Mesothelial cell of epicardium (in vitro differentiated cells): ENCODE data around the gene ZNF652. TPM values are rescaled to one million over a fixed set of nuclear protein-coding genes. Genes with fewer than 3 reads are reported as not detected.
"Not testable (repeated sequence)": the region's sequence is repeated elsewhere in the genome, so short reads cannot be mapped to it uniquely, and the experiment has no call there.

Experiments used
- DNase-seq, 2 experiments: peaks; one replicate each; pipeline ENCODE4 v3.0.0; 2021; ENCODE audit warnings: low spot score in 2 of 2; ENCODE audit not compliant: unreplicated experiment in 2 of 2
- H3K27ac Mint-ChIP-seq: 2 replicates; pipeline ENCODE4 v1.8.0; 2021; ENCODE audit warnings: mixed read lengths
- H3K27me3 Mint-ChIP-seq: 2 replicates; pipeline ENCODE4 v1.8.0; 2021; ENCODE audit warnings: low read depth, mixed read lengths
- H3K36me3 Mint-ChIP-seq: 2 replicates; pipeline ENCODE4 v1.8.0; 2021; ENCODE audit warnings: mixed read lengths
- H3K4me1 Mint-ChIP-seq: 2 replicates; pipeline ENCODE4 v1.8.0; 2021; ENCODE audit warnings: mixed read lengths
- H3K4me3 Mint-ChIP-seq: 2 replicates; pipeline ENCODE4 v1.8.0; 2021; ENCODE audit warnings: mild to moderate bottlenecking, moderate library complexity, mixed read lengths
- H3K9me3 Mint-ChIP-seq: 2 replicates; pipeline ENCODE4 v1.8.0; 2021; ENCODE audit warnings: mixed read lengths
- CTCF ChIP-seq: fragments of 200-600 bp; sonication (generic); IDR thresholded peaks from one replicate; pipeline ENCODE4 v1.5.0; 2021; ENCODE audit warnings: antibody characterized with exemption; ENCODE audit not compliant: unreplicated experiment
- total RNA-seq: library from RNA; stranded (reverse); gene quantifications from 3 replicates; pipeline ENCODE4 v1.2.1, GENCODE V29; 2021

The ZNF652 gene
- total RNA-seq, 1 donor from 2014 or later, result 64.0 TPM

- TF ChIP-seq CTCF, result no peak
- Mint-ChIP-seq H3K36me3 (no peaks in the 10 kb centered on the region), H3K4me1 (no peaks in the 10 kb centered on the region), H3K27me3 (no peaks in the 10 kb centered on the region), H3K9me3 (no peaks in the 10 kb centered on the region), H3K27ac (no peak overlapping the region), H3K4me3 (no peak overlapping the region)
- DNase-seq, result no peak
Observed at GRCh38 chr17:49280918-49281317, 81.1 kb downstream of the ZNF652 start.

DNA sequence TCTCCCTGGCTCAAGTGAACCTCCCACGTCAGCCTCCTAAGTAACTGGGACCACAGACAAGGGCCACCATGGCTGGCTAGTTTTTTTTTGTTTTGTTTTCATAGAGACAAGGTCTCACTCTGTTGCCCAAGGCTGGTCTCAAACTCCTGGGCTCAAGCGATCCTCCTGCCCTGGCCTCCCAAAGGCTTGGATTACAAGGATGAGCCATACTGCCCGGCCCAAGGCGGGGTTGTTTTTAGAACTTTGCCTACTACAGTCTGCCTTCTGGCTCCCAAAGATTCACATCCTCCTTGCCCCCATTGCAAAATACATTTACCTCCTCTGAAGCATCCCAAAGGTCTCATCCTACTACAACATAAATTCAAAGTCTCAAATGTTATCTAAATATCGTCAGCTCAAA is 82.0 kb downstream of the ZNF652 start:
- Mint-ChIP-seq H3K27ac (no peak overlapping the region), H3K4me1 (no peaks in the 10 kb centered on the region), H3K9me3 (no peaks in the 10 kb centered on the region), H3K4me3 (no peak overlapping the region), H3K27me3 (no peaks in the 10 kb centered on the region), H3K36me3 (no peaks in the 10 kb centered on the region)
- no peak for DNase-seq
- no peak for TF ChIP-seq CTCF

DNA sequence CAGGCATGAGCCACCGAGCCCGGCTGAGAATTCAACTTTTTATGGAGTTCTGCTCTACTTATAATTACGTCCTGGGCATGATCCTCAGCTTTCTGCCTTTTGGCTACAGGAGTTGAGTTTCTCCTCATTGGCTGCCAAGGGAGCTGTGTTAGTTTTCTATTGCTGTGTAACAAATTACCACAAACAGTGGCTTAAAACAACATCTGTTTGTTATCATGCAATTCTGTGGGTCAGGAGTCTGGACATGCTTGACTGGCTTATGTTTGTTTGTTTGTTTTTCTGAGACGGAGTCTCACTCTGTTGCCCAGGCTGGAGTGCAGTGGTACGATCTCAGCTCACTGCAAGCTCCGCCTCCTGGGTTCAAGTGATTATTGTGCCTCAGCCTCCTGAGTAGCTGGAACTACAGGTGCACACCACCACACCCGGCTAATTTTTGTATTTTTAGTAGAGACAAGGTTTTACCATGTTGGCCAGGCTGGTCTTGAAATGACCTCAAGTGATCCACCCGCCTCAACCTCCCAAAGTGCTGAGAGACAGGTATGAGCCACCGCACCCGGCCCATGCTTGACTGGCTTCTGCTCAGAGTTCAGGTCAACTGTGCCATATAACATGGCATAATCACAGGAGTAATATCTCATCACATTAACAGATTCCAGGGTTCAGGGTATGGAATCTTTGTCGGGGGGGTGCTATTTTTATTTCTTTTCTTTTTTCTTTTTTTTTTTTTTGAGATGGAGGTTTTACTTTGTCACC is 82.6 kb downstream of the ZNF652 start:
- H3K36me3 Mint-ChIP-seq, H3K27ac Mint-ChIP-seq, DNase-seq, H3K27me3 Mint-ChIP-seq, H3K9me3 Mint-ChIP-seq, H3K4me1 Mint-ChIP-seq, H3K4me3 Mint-ChIP-seq: not testable (repeated sequence)

- no peaks in the 10 kb centered on the region for H3K4me1 Mint-ChIP-seq
- DNase-seq, result no peak
- no peak for TF ChIP-seq CTCF
- H3K9me3 Mint-ChIP-seq, result no peaks in the 10 kb centered on the region
- no peaks in the 10 kb centered on the region for H3K36me3 Mint-ChIP-seq
- no peaks in the 10 kb centered on the region for H3K27me3 Mint-ChIP-seq
- no peak overlapping the region for H3K4me3 Mint-ChIP-seq
- no peak overlapping the region for H3K27ac Mint-ChIP-seq
Observed at GRCh38 chr17:49278076-49278475, 84.0 kb downstream of the ZNF652 start.

DNA sequence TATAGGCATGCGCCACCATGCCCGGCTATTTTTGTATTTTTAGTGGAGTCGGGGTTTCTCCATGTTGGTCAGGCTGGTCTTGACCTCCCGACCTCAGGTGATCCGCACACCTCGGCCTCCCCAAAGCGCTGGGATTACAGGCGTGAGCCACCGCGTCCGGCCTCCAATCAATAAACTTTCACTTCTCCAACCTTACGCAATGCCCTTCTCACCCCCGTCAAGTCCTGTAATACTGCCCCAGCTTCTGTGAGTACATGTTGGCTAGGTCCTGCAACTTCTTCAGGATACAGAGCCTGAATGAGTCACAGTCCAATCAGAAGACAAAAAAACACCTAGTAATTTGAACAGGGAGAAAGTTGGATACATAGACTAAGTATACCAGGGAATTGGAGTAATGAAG is 84.4 kb downstream of the ZNF652 start:
- Mint-ChIP-seq H3K4me3 (no peak overlapping the region), H3K4me1 (no peaks in the 10 kb centered on the region), H3K27ac (no peak overlapping the region), H3K27me3 (no peaks in the 10 kb centered on the region), H3K36me3 (no peaks in the 10 kb centered on the region), H3K9me3 (no peaks in the 10 kb centered on the region)
- DNase-seq, result no peak
- no peak for TF ChIP-seq CTCF

DNA sequence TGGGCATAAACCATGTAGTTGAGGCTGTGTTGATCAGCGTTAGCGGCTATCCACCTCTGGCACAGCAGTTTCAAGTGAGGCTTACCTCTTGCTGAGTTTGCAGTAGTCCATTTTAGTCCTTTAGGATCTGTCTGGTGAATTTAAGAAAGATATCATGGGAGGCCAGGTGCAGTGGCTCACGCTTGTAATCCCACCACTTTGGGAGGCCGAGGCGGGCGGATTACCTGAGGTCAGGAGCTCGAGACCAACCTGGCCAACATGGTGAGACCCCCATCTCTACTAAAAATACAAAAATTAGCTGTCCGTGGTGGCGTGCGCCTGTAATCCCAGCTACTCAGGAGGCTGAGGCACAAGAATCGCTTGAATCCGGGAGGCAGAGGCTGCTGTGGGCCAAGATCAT is 86.1 kb downstream of the ZNF652 start:
- not testable (repeated sequence) for H3K4me1 Mint-ChIP-seq, H3K4me3 Mint-ChIP-seq, H3K27ac Mint-ChIP-seq, H3K27me3 Mint-ChIP-seq, H3K36me3 Mint-ChIP-seq, DNase-seq, H3K9me3 Mint-ChIP-seq

GRCh38 chr17:49269356-49269755 is 92.7 kb downstream of the ZNF652 start:
- no peak for DNase-seq
- H3K9me3 Mint-ChIP-seq, result no peaks in the 10 kb centered on the region

More at GRCh38 chr17:49269356-49269755, 92.7 kb downstream of the ZNF652 start:
- Mint-ChIP-seq H3K27me3 (no peaks in the 10 kb centered on the region), H3K36me3 (no peaks in the 10 kb centered on the region), H3K27ac (no peak overlapping the region), H3K4me3 (no peak overlapping the region), H3K4me1 (peaks cover 5% of the 10 kb centered on the region)
- no peak for TF ChIP-seq CTCF
